Measurements from ENCODE around the gene IL12RB2. TPM values are rescaled to one million over a fixed set of nuclear protein-coding genes. Genes with fewer than 3 reads are reported as not detected.

Gene IL12RB2
- total RNA-seq, 2 experiments from 2014 or later: 0.98 to 1.2 TPM

DNA sequence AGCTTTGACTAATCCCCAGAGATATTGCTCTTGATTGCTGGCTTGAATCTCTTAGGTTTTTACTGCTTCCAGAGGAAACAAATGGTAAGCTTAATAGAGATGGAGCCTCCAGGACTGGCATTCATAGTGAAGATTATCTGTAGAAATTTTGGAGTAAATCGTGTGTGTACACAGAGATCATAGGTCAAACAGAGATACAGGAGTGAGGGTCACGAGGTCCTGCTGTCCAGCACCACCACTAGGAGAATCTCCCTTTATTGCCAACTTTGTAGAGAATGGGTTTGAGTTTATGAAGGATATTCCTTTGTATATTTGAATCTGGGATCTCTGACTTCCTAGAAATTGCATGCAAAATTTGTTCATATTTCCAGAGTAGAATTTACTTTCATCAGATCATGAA is 130.3 kb downstream of the IL12RB2 start:
- no peak for TF ChIP-seq CTCF (IDR thresholded peaks at IDR 0.05)
- ChIA-PET CTCF (interaction anchor here (0.9 kb wide), 1 partner anchor 226 kb away, joined by 3 read pairs; no protein-coding TSS in a partner anchor), POLR2A (interaction anchor here (0.8 kb wide), 1 partner anchor 12 kb away, joined by 4 read pairs; no protein-coding TSS in a partner anchor)
- H3K27ac Mint-ChIP-seq: no peak overlapping the region
- H3K4me1 Mint-ChIP-seq (ENCODE audit: low read depth): peaks cover 11% of the 10 kb centered on the region
- no peak overlapping the region for H3K4me3 Mint-ChIP-seq
- no peaks in the 10 kb centered on the region for H3K9me3 Mint-ChIP-seq
- H3K4me3 ChIP-seq (ENCODE audit: low read length): no peak overlapping the region
- ATAC-seq (ENCODE audit: poor library complexity) (no peak), DNase-seq (no peak)
- H3K27me3 ChIP-seq (ENCODE audit: control insufficient read depth in 1 of 2, insufficient read depth in 2 of 2, low read length in 2 of 2): no peaks in the 10 kb centered on the region
- H3K27me3 Mint-ChIP-seq: no peaks in the 10 kb centered on the region
- no peaks in the 10 kb centered on the region for H3K36me3 ChIP-seq (ENCODE audit: insufficient read depth, low read length)
- intact Hi-C loops (cut with DNase I, micrococcal nuclease): loop anchor here in 1 of 2 experiments (10.0 kb wide), 1 partner anchor 293 kb away; no protein-coding TSS in a partner anchor
- H3K27ac ChIP-seq (ENCODE audit: low read depth in 1 of 2, low read length in 2 of 2): no peak overlapping the region
- no peaks in the 10 kb centered on the region for H3K9me3 ChIP-seq (ENCODE audit: control insufficient read depth in 1 of 2, insufficient read depth in 1 of 2, low read length in 2 of 2)
- H3K36me3 Mint-ChIP-seq (ENCODE audit: low read depth): no peaks in the 10 kb centered on the region
- no peaks in the 10 kb centered on the region for H3K4me1 ChIP-seq (ENCODE audit: insufficient read depth, low read length)

DNA sequence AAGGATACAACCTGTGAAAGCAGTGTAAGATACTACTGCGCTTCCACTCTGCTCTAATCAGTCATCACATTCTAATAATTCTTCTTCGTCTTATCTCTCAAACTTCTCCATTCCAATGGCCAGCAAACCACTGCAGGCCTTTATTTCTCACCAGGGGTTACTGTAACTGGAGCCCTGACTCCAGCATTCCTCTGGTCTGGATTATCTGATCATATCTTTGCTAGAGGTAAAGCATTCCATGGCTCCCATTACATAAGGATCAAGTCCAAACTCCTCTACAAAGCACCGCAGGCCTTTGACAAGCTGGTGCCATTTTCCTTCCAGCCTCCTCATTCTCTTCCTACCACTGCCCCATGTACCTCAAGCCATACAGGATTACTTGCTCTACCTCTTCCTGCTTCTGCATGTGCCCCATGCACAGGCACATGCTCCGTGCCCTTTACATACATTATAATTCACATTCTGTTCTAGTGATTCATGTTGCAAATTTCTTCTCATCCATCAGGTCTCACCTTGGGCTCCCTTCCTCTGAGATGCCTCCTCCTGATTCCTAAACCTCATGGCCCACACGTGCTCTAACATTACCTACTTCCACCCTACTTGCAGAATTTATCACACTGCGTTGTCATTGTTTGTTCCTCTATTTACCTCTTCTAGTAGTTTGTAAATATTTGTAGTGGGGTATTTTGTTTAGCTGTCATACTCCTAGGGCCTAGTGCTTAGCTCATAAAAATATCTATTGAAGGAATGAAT is 131.8 kb downstream of the IL12RB2 start:
- no peak for TF ChIP-seq CTCF (IDR thresholded peaks at IDR 0.05)
- Histone ChIP-seq H3K4me3 (ENCODE audit: low read length) (no peak overlapping the region), H3K9me3 (ENCODE audit: control insufficient read depth in 1 of 2, insufficient read depth in 1 of 2, low read length in 2 of 2) (no peaks in the 10 kb centered on the region), H3K27ac (ENCODE audit: low read depth in 1 of 2, low read length in 2 of 2) (no peak overlapping the region), H3K27me3 (ENCODE audit: control insufficient read depth in 1 of 2, insufficient read depth in 2 of 2, low read length in 2 of 2) (no peaks in the 10 kb centered on the region), H3K4me1 (ENCODE audit: insufficient read depth, low read length) (no peaks in the 10 kb centered on the region), H3K36me3 (ENCODE audit: insufficient read depth, low read length) (no peaks in the 10 kb centered on the region)
- H3K4me1 Mint-ChIP-seq (ENCODE audit: low read depth): no peaks in the 10 kb centered on the region
- no peak for DNase-seq
- ATAC-seq (ENCODE audit: poor library complexity): no peak
- H3K4me3 Mint-ChIP-seq: no peak overlapping the region
- intact Hi-C loops (cut with DNase I, micrococcal nuclease): loop anchor here in 1 of 2 experiments (10.0 kb wide), 1 partner anchor 295 kb away; no protein-coding TSS in a partner anchor
- H3K27me3 Mint-ChIP-seq: no peaks in the 10 kb centered on the region
- H3K27ac Mint-ChIP-seq: no peak overlapping the region
- H3K9me3 Mint-ChIP-seq: no peaks in the 10 kb centered on the region
- H3K36me3 Mint-ChIP-seq (ENCODE audit: low read depth): no peaks in the 10 kb centered on the region
- ChIA-PET CTCF (no interaction called here), POLR2A (no interaction called here)

GRCh38 chr1:67440339-67440738 is 132.7 kb downstream of the IL12RB2 start:
- ATAC-seq (ENCODE audit: poor library complexity) (no peak), DNase-seq (no peak)
- ChIA-PET CTCF (no interaction called here), POLR2A (no interaction called here)
- no peaks in the 10 kb centered on the region for H3K36me3 ChIP-seq (ENCODE audit: insufficient read depth, low read length)
- Mint-ChIP-seq H3K27ac (no peak overlapping the region), H3K4me1 (ENCODE audit: low read depth) (no peaks in the 10 kb centered on the region), H3K9me3 (no peaks in the 10 kb centered on the region), H3K4me3 (no peak overlapping the region), H3K36me3 (ENCODE audit: low read depth) (no peaks in the 10 kb centered on the region), H3K27me3 (no peaks in the 10 kb centered on the region)
- intact Hi-C loops (cut with DNase I, micrococcal nuclease): no loop called here
- no peak for TF ChIP-seq CTCF (IDR thresholded peaks at IDR 0.05)
- no peak overlapping the region for H3K4me3 ChIP-seq (ENCODE audit: low read length)
- no peaks in the 10 kb centered on the region for H3K9me3 ChIP-seq (ENCODE audit: control insufficient read depth in 1 of 2, insufficient read depth in 1 of 2, low read length in 2 of 2)
- H3K4me1 ChIP-seq (ENCODE audit: insufficient read depth, low read length): no peaks in the 10 kb centered on the region
- H3K27me3 ChIP-seq (ENCODE audit: control insufficient read depth in 1 of 2, insufficient read depth in 2 of 2, low read length in 2 of 2): no peaks in the 10 kb centered on the region
- H3K27ac ChIP-seq (ENCODE audit: low read depth in 1 of 2, low read length in 2 of 2): no peak overlapping the region

Measured in CD4-positive, alpha-beta T cell (primary cell).